A549 treated with ZK216348 at 1 μM for 4 hours (cell line): ENCODE data around the gene LDB1. TPM values are rescaled to one million over a fixed set of nuclear protein-coding genes. Genes with fewer than 3 reads are reported as not detected.

Experiments used
- total RNA-seq: library from RNA; stranded (reverse); fragments of 200-300 nt; extraction: Qiagen RNA extraction; gene quantifications from 5 replicates; pipeline ENCODE4 v1.2.3, GENCODE V29; 2022; ENCODE audit warnings: low read depth

The LDB1 gene
- total RNA-seq = 24.3 to 43.4 TPM (median 39.6 TPM) in 5 replicates

GRCh38 chr10:102120142-102120990 lies at the start of gene LDB1:
Gene LDB1, minus strand, starts transcription at chr10:102120368. Its CDS starts 258 bp downstream, at chr10:102120110.

GRCh38 chr10:102151774-102152544 lies 31.8 kb upstream of the LDB1 start, which contains the start of gene NOLC1:
Gene NOLC1, plus strand, starts transcription at chr10:102152389. Its CDS starts 22 bp downstream, at chr10:102152411.

GRCh38 chr10:102132563-102133372 lies 12.6 kb upstream of the LDB1 start, which contains the start of gene PPRC1:
Gene PPRC1, plus strand, starts transcription at chr10:102133040. Its CDS starts 29 bp downstream, at chr10:102133069.

GRCh38 chr10:102064868-102065560 lies 55.2 kb downstream of the LDB1 start, which contains the start of gene HPS6:
Gene HPS6, plus strand, starts transcription at chr10:102065349. Its CDS starts 126 bp downstream, at chr10:102065475.

Other genes with a start within 250 kb of the LDB1 start
- gene ARMH3, start 64.2 kb downstream of the LDB1 start, total RNA-seq = 8.3 to 13.7 TPM (median 11.9 TPM) in 5 replicates
- 20.8 to 41.6 TPM (median 35.3 TPM) in 5 replicates for gene HPS6, start 55.0 kb downstream of the LDB1 start, total RNA-seq
- gene PPRC1, start 12.7 kb upstream of the LDB1 start, total RNA-seq = 41.8 to 62.9 TPM (median 61.3 TPM) in 5 replicates
- 162 to 189 TPM (median 175 TPM) in 5 replicates for gene NOLC1, start 32.0 kb upstream of the LDB1 start, total RNA-seq
- 0.38 to 0.73 TPM (median 0.62 TPM) in 4 of 5 replicates, not detected in the other for gene ELOVL3, start 105.9 kb upstream of the LDB1 start, total RNA-seq
- gene PITX3, start 121.1 kb upstream of the LDB1 start, total RNA-seq = 0.33 to 0.90 TPM (median 0.55 TPM) in 5 replicates
- 16.8 to 30.0 TPM (median 26.1 TPM) in 5 replicates for gene GBF1, start 125.2 kb upstream of the LDB1 start, total RNA-seq